OCI-LY3 (cell line): ENCODE measurements around the gene SYNGR4.
A peak's percentile ranks its signal among the peaks of the same experiment; 100 is the strongest.

Experiments used
- H2AFZ ChIP-seq: fragments of 200-600, 300-600 bp; shearing (Covaris generic); 2 replicates; pipeline ENCODE4 v1.6.0; 2014; ENCODE audit warnings: antibody characterized with exemption, low read depth, low read length
- H3K27ac ChIP-seq: fragments of 200-600, 300-600 bp; sonication (generic); 2 replicates; pipeline ENCODE4 v1.5.1; 2014; ENCODE audit warnings: mild to moderate bottlenecking, low read length, moderate library complexity, mixed read lengths
- H3K27me3 ChIP-seq: fragments of 200-600, 300-600 bp; sonication (generic); 2 replicates; pipeline ENCODE4 v1.6.1; 2014; ENCODE audit warnings: low read depth, low read length, mixed read lengths
- H3K36me3 ChIP-seq: fragments of 200-600, 300-600 bp; sonication (generic); replicated peaks from 2 replicates; pipeline ENCODE3; 2014; ENCODE audit warnings: low read depth, low read length, mixed read lengths
- H3K4me1 ChIP-seq: fragments of 300-600, 200-600 bp; sonication (generic); 2 replicates; pipeline ENCODE4 v1.6.1; 2014; ENCODE audit warnings: low read length, mixed read lengths
- H3K4me2 ChIP-seq: fragments of 200-600, 300-600 bp; sonication (generic); 2 replicates; pipeline ENCODE4 v1.6.1; 2014; ENCODE audit warnings: low read length, mixed read lengths
- H3K4me3 ChIP-seq: fragments of 300-600, 200-600 bp; sonication (generic); 2 replicates; pipeline ENCODE4 v1.5.1; 2014; ENCODE audit warnings: antibody characterized with exemption, mild to moderate bottlenecking, low read length, moderate library complexity
- H3K79me2 ChIP-seq: fragments of 300-600, 200-600 bp; shearing (Covaris generic); 2 replicates; pipeline ENCODE4 v1.6.1; 2014; ENCODE audit warnings: mild to moderate bottlenecking, low read length, mixed read lengths
- H3K9ac ChIP-seq: fragments of 300-600, 200-600 bp; shearing (Covaris generic); 2 replicates; pipeline ENCODE4 v1.6.0; 2014; ENCODE audit warnings: mild to moderate bottlenecking, low read length, moderate library complexity
- H3K9me3 ChIP-seq: fragments of 200-600, 300-600 bp; shearing (Covaris generic); 2 replicates; pipeline ENCODE4 v1.6.1; 2014; ENCODE audit warnings: low read length, mixed read lengths; ENCODE audit not compliant: insufficient read depth
- H4K20me1 ChIP-seq: fragments of 200-600, 300-600 bp; sonication (generic); 2 replicates; pipeline ENCODE4 v1.6.1; 2016; ENCODE audit warnings: low read length, mixed read lengths; ENCODE audit not compliant: insufficient read depth
- EZH2phosphoT487 ChIP-seq: fragments of 200-600 bp; shearing (Covaris generic); IDR thresholded peaks from 2 replicates; pipeline ENCODE4 v1.6.1; 2018; ENCODE audit warnings: antibody characterized with exemption, mixed run types, low read depth
- TF ChIP-seq, protein P1 (sequence below): fragments of 200-600, 300-600 bp; sonication (generic); IDR thresholded peaks from 2 replicates; pipeline ENCODE4 v1.5.1; 2014; ENCODE audit warnings: antibody characterized with exemption, low read length, low read depth

Gene SYNGR4

DNA sequence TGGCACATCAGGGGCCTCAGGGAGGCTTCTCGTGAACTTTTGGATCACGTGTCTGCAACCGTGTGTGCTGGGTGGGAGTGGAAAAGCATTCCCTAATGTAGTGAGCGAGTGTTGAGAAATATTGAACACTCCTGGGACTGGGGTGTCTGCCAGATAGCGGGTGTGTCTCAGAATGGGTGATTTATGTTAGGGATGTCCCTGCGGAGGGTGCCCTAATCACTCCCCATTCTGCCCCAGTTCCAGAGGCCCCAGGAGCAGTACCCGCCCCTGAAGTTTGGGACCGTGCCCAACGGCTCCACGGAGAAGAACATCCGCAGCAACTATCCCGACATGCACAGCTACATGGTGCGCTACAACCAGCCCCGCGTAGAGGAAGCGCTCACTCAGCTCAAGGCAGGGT lies 57.4 kb downstream of the SYNGR4 start:
- Histone ChIP-seq H3K4me1 (peaks cover 15% of the 10 kb centered on the region), H4K20me1 (no peaks in the 10 kb centered on the region), H3K36me3 (no peaks in the 10 kb centered on the region), H3K27ac (no peak overlapping the region), H3K79me2 (no peaks in the 10 kb centered on the region), H2AFZ (no peak overlapping the region), H3K27me3 (no peaks in the 10 kb centered on the region), H3K9ac (no peak overlapping the region), H3K4me3 (no peak overlapping the region), H3K4me2 (no peak overlapping the region), H3K9me3 (no peaks in the 10 kb centered on the region)
- no peak for TF ChIP-seq EZH2phosphoT487
- TF ChIP-seq, protein P1, sequence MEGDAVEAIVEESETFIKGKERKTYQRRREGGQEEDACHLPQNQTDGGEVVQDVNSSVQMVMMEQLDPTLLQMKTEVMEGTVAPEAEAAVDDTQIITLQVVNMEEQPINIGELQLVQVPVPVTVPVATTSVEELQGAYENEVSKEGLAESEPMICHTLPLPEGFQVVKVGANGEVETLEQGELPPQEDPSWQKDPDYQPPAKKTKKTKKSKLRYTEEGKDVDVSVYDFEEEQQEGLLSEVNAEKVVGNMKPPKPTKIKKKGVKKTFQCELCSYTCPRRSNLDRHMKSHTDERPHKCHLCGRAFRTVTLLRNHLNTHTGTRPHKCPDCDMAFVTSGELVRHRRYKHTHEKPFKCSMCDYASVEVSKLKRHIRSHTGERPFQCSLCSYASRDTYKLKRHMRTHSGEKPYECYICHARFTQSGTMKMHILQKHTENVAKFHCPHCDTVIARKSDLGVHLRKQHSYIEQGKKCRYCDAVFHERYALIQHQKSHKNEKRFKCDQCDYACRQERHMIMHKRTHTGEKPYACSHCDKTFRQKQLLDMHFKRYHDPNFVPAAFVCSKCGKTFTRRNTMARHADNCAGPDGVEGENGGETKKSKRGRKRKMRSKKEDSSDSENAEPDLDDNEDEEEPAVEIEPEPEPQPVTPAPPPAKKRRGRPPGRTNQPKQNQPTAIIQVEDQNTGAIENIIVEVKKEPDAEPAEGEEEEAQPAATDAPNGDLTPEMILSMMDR: no peak

DNA sequence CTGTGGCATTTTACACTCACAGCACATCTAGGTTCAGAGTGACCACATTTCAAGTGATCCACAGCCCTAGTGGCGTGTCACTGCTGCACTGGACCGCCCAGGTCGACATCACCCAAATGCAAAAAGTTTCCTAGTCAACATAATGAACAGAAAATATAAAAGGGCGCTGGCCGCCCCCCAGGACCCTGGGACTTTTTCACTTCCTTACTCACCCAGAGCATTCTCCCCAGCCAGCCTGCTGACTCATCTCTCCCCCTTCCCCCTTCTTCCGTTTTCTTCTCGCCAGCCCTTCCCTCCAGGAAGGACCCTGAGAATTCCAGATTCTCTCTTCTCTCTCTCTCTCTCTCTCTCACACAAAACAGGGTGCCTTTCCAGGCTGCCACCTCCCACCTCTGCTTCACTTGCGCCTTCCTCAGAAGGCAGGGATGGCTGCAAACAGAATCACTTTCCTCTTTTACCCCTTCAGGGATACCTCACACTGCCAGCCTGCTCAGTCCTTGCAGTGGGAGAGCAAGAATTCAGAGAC lies 60.6 kb downstream of the SYNGR4 start:
- Histone ChIP-seq H3K9ac (peak overlapping the region; percentile 53), H3K4me3 (peak overlapping the region; percentile 64)
- TF ChIP-seq, protein P1: no peak
- TF ChIP-seq EZH2phosphoT487: no peak

More for the DNA sequence above, 60.6 kb downstream of the SYNGR4 start:
- Histone ChIP-seq H2AFZ (peak overlapping the region; percentile 64), H3K9me3 (no peaks in the 10 kb centered on the region), H3K4me1 (peaks cover 11% of the 10 kb centered on the region), H3K27me3 (no peaks in the 10 kb centered on the region), H4K20me1 (no peaks in the 10 kb centered on the region), H3K4me2 (peak overlapping the region; percentile 85), H3K27ac (peak overlapping the region; percentile 28; the same call in 1 of the 2 replicates), H3K79me2 (no peaks in the 10 kb centered on the region), H3K36me3 (no peaks in the 10 kb centered on the region)
